Measurements from ENCODE around the gene STK11.

The STK11 gene

GRCh38 chr19:1263188-1263587 is 57.6 kb downstream of the STK11 start:
- DNase-seq: no peak

- no peak for DNase-seq
Measured at GRCh38 chr19:1264801-1265614, 59.4 kb downstream of the STK11 start.

GRCh38 chr19:1265615-1266128 is 60.1 kb downstream of the STK11 start:
- DNase-seq: peak; percentile 49

- DNase-seq: peak; percentile 93
Measured at GRCh38 chr19:1266129-1266915, 60.7 kb downstream of the STK11 start.

GRCh38 chr19:1266916-1267476 is 61.4 kb downstream of the STK11 start:
- DNase-seq: peak; percentile 71

GRCh38 chr19:1267477-1268225 is 62.1 kb downstream of the STK11 start:
- DNase-seq: no peak

GRCh38 chr19:1268226-1269064 is 62.9 kb downstream of the STK11 start:
- no peak for DNase-seq

GRCh38 chr19:1269065-1269477 is 63.5 kb downstream of the STK11 start, which contains the start of gene CIRBP:
TSS of gene CIRBP (plus strand) at chr19:1269332. CDS start at chr19:1270934, 1,602 bp downstream.
- peak; percentile 99 for DNase-seq

- DNase-seq: peak; percentile 87
Measured at GRCh38 chr19:1269478-1270212, 64.1 kb downstream of the STK11 start.

GRCh38 chr19:1270213-1270853 is 64.8 kb downstream of the STK11 start:
- DNase-seq: peak; percentile 42

- no peak for DNase-seq
Measured at GRCh38 chr19:1270854-1271527, 65.4 kb downstream of the STK11 start.

- no peak for DNase-seq
Measured at GRCh38 chr19:1271528-1272422, 66.2 kb downstream of the STK11 start.

GRCh38 chr19:1272423-1273262 is 67.1 kb downstream of the STK11 start:
- DNase-seq: no peak

GRCh38 chr19:1273263-1274041 is 67.9 kb downstream of the STK11 start:
- peak; percentile 12 for DNase-seq

- DNase-seq: no peak
Measured at GRCh38 chr19:1274081-1274851, 68.7 kb downstream of the STK11 start.

- no peak for DNase-seq
Measured at GRCh38 chr19:1274852-1275259, 69.3 kb downstream of the STK11 start.
